Stimulated activated CD8-positive, alpha-beta memory T cell treated with anti-CD3 and anti-CD28 coated beads, Interleukin-15, amount 100 ng/mL, for 48 hours (primary cell): ENCODE measurements around the gene SLC22A7.
"Not testable (repeated sequence)": the region's sequence is repeated elsewhere in the genome, so short reads cannot be mapped to it uniquely, and the experiment has no call there.

Source experiments
- DNase-seq, 2 donors: peaks; one replicate each; pipeline ENCODE4 v3.0.0-alpha.2; 2020; ENCODE audit warnings: low read depth in 2 of 2

The SLC22A7 gene

GRCh38 chr6:43336382-43336781, 38.3 kb downstream of the SLC22A7 start:
- DNase-seq, result no peak

GRCh38 chr6:43338243-43338642, 40.2 kb downstream of the SLC22A7 start:
- no peak for DNase-seq

GRCh38 chr6:43339168-43339567, 41.1 kb downstream of the SLC22A7 start:
- DNase-seq, result no peak

GRCh38 chr6:43346243-43346642, 48.2 kb downstream of the SLC22A7 start:
- not testable (repeated sequence) for DNase-seq

- DNase-seq, result no peak
These were observed 49.0 kb downstream of the SLC22A7 start for GRCh38 chr6:43347021-43347420.

GRCh38 chr6:43347444-43347843, 49.4 kb downstream of the SLC22A7 start:
- DNase-seq, result no peak

- DNase-seq, result not testable (repeated sequence)
These were observed 53.9 kb downstream of the SLC22A7 start for GRCh38 chr6:43351951-43352350.
